HL-60 (cell line): ENCODE results near the gene UNKL.

Source experiments
- CTCF ChIP-seq: IDR thresholded peaks from one replicate; pipeline ENCODE4 v1.5.1; 2011; ENCODE audit warnings: low read length, control low read depth, inconsistent platforms; ENCODE audit not compliant: insufficient read depth
- TF ChIP-seq, protein P1 (sequence below): IDR thresholded peaks from 2 replicates; pipeline ENCODE4 v1.6.1; 2012; ENCODE audit warnings: low read depth; ENCODE audit not compliant: insufficient replicate concordance

DNA sequence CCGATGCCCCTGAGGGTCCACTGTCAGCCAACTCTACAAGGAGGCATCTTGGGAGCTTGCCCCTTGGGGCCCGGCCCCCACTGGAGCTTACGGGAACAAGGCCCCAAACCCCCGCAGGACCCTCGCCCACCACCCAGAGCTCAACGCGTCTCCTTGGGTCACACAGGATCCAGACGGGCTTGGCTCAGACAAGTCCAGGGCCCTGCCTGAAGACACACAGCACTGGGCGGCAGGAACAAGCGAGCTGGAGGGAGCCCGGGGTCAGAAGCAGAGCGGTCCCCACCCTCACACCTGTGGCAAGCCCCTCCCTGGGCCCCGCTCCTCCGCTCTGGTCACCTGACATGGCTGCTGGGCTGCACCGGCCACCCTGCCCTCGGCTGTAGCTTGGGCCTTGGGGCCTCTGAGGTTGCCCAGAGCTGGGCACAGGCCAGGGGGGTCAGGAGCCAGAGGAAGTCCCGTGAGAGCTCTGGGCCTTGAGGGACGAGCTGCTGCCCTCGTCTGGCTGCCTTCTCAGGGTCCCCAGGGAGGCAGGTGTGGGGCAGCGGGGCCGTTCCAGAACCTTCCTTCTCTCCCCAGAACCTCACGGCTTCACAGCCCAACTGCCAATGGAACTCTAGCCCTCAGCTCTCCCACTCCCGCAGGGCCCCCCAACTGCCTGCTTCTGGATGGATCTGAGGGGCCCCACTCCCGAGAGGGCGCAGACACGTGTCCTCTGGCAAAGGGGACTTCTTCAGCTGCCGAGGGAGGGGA lies 29.7 kb upstream of the UNKL start, which contains the start of gene CCDC154:
- TF ChIP-seq, protein P1, sequence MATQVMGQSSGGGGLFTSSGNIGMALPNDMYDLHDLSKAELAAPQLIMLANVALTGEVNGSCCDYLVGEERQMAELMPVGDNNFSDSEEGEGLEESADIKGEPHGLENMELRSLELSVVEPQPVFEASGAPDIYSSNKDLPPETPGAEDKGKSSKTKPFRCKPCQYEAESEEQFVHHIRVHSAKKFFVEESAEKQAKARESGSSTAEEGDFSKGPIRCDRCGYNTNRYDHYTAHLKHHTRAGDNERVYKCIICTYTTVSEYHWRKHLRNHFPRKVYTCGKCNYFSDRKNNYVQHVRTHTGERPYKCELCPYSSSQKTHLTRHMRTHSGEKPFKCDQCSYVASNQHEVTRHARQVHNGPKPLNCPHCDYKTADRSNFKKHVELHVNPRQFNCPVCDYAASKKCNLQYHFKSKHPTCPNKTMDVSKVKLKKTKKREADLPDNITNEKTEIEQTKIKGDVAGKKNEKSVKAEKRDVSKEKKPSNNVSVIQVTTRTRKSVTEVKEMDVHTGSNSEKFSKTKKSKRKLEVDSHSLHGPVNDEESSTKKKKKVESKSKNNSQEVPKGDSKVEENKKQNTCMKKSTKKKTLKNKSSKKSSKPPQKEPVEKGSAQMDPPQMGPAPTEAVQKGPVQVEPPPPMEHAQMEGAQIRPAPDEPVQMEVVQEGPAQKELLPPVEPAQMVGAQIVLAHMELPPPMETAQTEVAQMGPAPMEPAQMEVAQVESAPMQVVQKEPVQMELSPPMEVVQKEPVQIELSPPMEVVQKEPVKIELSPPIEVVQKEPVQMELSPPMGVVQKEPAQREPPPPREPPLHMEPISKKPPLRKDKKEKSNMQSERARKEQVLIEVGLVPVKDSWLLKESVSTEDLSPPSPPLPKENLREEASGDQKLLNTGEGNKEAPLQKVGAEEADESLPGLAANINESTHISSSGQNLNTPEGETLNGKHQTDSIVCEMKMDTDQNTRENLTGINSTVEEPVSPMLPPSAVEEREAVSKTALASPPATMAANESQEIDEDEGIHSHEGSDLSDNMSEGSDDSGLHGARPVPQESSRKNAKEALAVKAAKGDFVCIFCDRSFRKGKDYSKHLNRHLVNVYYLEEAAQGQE, result no peak
- TF ChIP-seq CTCF, result no peak
